Suprapubic skin (tissue), 4 donors: ENCODE data around the gene RGS6. TPM values are rescaled to one million over a fixed set of nuclear protein-coding genes. Genes with fewer than 3 reads are reported as not detected.

Experiments
- DNase-seq, 2 donors: peaks; one replicate each; pipeline ENCODE4 v3.0.0-alpha.2; 2019; ENCODE audit warnings: low spot score in 2 of 2
- H3K27ac ChIP-seq: fragments of 200-600 bp; sonication (generic); one replicate; pipeline ENCODE4 v1.5.1; 2019
- H3K27me3 ChIP-seq: fragments of 200-600 bp; sonication (generic); one replicate; pipeline ENCODE4 v1.5.1; 2019
- H3K36me3 ChIP-seq: fragments of 200-600 bp; sonication (generic); one replicate; pipeline ENCODE4 v1.5.1; 2019
- H3K4me1 ChIP-seq: fragments of 200-600 bp; sonication (generic); one replicate; pipeline ENCODE4 v1.5.1; 2019
- H3K4me3 ChIP-seq: fragments of 200-600 bp; sonication (generic); one replicate; pipeline ENCODE4 v1.5.1; 2019; ENCODE audit warnings: mild to moderate bottlenecking
- H3K9me3 ChIP-seq: fragments of 200-600 bp; sonication (generic); one replicate; pipeline ENCODE4 v1.5.1; 2019
- CTCF ChIP-seq, 2 donors: fragments of 200-600 bp in 1 of 2; fragments of 450-650 bp in 1 of 2; sonication (generic) in 1 of 2; IDR thresholded peaks; one replicate each; pipeline ENCODE4 v1.5.1; 2016 to 2019; ENCODE audit warnings: antibody characterized with exemption in 2 of 2, mild to moderate bottlenecking in 1 of 2, moderate library complexity in 1 of 2
- EP300 ChIP-seq: sonication (generic); formaldehyde crosslinking; IDR thresholded peaks from one replicate; pipeline ENCODE4 v1.6.1; 2017; ENCODE audit warnings: antibody characterized with exemption
- POLR2A ChIP-seq, 2 donors: fragments of 450-650 bp; IDR thresholded peaks; one replicate each; pipeline ENCODE4 v1.6.1; 2017; ENCODE audit warnings: antibody characterized with exemption in 2 of 2, mild to moderate bottlenecking in 2 of 2, moderate library complexity in 2 of 2
- POLR2AphosphoS5 ChIP-seq, 3 donors: sonication (generic); formaldehyde crosslinking; IDR thresholded peaks; one replicate each; pipeline ENCODE4 v1.6.1; 2017; ENCODE audit warnings: antibody characterized with exemption in 3 of 3
- WGBS: methylation state at CpG from one replicate; pipeline ENCODE4 v1.1.5; 2018; 5-methylcytosine and 5-hydroxymethylcytosine counted together
- total RNA-seq, 4 donors: library from RNA; depleted of rRNA; stranded (reverse); fragments of >200 nt; gene quantifications; one replicate each; pipeline ENCODE4 v1.1.0, GENCODE V29; 2016

Gene RGS6
- total RNA-seq, 4 donors from 2014 or later = 0.08 to 4.4 (median 1.0) TPM

- Histone ChIP-seq H3K4me1 (no peaks in the 10 kb centered on the region), H3K27ac (no peak overlapping the region), H3K9me3 (peaks cover 3% of the 10 kb centered on the region), H3K36me3 (no peaks in the 10 kb centered on the region), H3K27me3 (no peaks in the 10 kb centered on the region), H3K4me3 (no peak overlapping the region)
- TF ChIP-seq POLR2A (IDR thresholded peaks at IDR 0.05) (no peak), CTCF (IDR thresholded peaks at IDR 0.05) (no peak), POLR2AphosphoS5 (IDR thresholded peaks at IDR 0.05) (no peak), EP300 (no peak)
- WGBS = 59% methylated on average over 5 of the region's 5 CpGs
- DNase-seq = no peak
These were observed 311.4 kb downstream of the RGS6 start for GRCh38 chr14:72243309-72244293.

GRCh38 chr14:72247896-72248465 is 315.8 kb downstream of the RGS6 start:
- Histone ChIP-seq H3K27ac (no peak overlapping the region), H3K4me1 (no peaks in the 10 kb centered on the region), H3K9me3 (peaks cover 3% of the 10 kb centered on the region), H3K4me3 (no peak overlapping the region), H3K27me3 (no peaks in the 10 kb centered on the region), H3K36me3 (no peaks in the 10 kb centered on the region)
- 46% methylated on average over 1 of the region's 1 CpG for WGBS
- no peak for DNase-seq
- TF ChIP-seq POLR2A (IDR thresholded peaks at IDR 0.05) (no peak), EP300 (no peak), CTCF (IDR thresholded peaks at IDR 0.05) (no peak)

GRCh38 chr14:72253503-72253902 is 321.3 kb downstream of the RGS6 start:
- Histone ChIP-seq H3K9me3 (no peaks in the 10 kb centered on the region), H3K4me1 (no peaks in the 10 kb centered on the region), H3K36me3 (no peaks in the 10 kb centered on the region), H3K27ac (no peak overlapping the region), H3K27me3 (no peaks in the 10 kb centered on the region), H3K4me3 (no peak overlapping the region)
- WGBS = 92% methylated on average over 2 of the region's 2 CpGs
- TF ChIP-seq EP300 = no peak
- TF ChIP-seq POLR2A (IDR thresholded peaks at IDR 0.05) = no peak
- TF ChIP-seq POLR2AphosphoS5 (IDR thresholded peaks at IDR 0.05) = no peak
- TF ChIP-seq CTCF (IDR thresholded peaks at IDR 0.05) = no peak
- DNase-seq = no peak

GRCh38 chr14:72254202-72254936 is 322.1 kb downstream of the RGS6 start:
- WGBS = 56% methylated on average over 2 of the region's 2 CpGs
- no peak overlapping the region for H3K27ac ChIP-seq
- no peak overlapping the region for H3K4me3 ChIP-seq
- H3K36me3 ChIP-seq = no peaks in the 10 kb centered on the region
- no peaks in the 10 kb centered on the region for H3K9me3 ChIP-seq
- TF ChIP-seq POLR2A (IDR thresholded peaks at IDR 0.05) (no peak), EP300 (no peak), CTCF (IDR thresholded peaks at IDR 0.05) (no peak), POLR2AphosphoS5 (IDR thresholded peaks at IDR 0.05) (no peak)
- H3K4me1 ChIP-seq = no peaks in the 10 kb centered on the region
- DNase-seq = no peak
- no peaks in the 10 kb centered on the region for H3K27me3 ChIP-seq
